Measurements from ENCODE around the gene ZFP3. TPM values are rescaled to one million over a fixed set of nuclear protein-coding genes. Genes with fewer than 3 reads are reported as not detected.
"Not testable (repeated sequence)": the region's sequence is repeated elsewhere in the genome, so short reads cannot be mapped to it uniquely, and the experiment has no call there.

Gene ZFP3
- total RNA-seq (10 to 100 TPM in 8 of 10 donors, 1 to 10 TPM in 2; 7.6 to 14.6 (median 12.2) TPM), polyA plus RNA-seq (1 to 10 TPM; 3.1 to 4.5 TPM)
- long read RNA-seq, donor 1, full-length matches to known transcripts: 4 of 5 reads
- long read RNA-seq, donor 1, partial matches to known transcripts: 0 of 5 reads
- long read RNA-seq, donor 1, other reads (novel, unspliced or antisense): 1 of 5 reads
- long read RNA-seq, donor 2, full-length matches to known transcripts: 6 of 15 reads
- long read RNA-seq, donor 2, partial matches to known transcripts: 0 of 15 reads
- long read RNA-seq, donor 2, other reads (novel, unspliced or antisense): 9 of 15 reads
- long read RNA-seq, donor 3, full-length matches to known transcripts: 28 of 70 reads
- long read RNA-seq, donor 3, partial matches to known transcripts: 0 of 70 reads
- long read RNA-seq, donor 3, other reads (novel, unspliced or antisense): 42 of 70 reads

DNA sequence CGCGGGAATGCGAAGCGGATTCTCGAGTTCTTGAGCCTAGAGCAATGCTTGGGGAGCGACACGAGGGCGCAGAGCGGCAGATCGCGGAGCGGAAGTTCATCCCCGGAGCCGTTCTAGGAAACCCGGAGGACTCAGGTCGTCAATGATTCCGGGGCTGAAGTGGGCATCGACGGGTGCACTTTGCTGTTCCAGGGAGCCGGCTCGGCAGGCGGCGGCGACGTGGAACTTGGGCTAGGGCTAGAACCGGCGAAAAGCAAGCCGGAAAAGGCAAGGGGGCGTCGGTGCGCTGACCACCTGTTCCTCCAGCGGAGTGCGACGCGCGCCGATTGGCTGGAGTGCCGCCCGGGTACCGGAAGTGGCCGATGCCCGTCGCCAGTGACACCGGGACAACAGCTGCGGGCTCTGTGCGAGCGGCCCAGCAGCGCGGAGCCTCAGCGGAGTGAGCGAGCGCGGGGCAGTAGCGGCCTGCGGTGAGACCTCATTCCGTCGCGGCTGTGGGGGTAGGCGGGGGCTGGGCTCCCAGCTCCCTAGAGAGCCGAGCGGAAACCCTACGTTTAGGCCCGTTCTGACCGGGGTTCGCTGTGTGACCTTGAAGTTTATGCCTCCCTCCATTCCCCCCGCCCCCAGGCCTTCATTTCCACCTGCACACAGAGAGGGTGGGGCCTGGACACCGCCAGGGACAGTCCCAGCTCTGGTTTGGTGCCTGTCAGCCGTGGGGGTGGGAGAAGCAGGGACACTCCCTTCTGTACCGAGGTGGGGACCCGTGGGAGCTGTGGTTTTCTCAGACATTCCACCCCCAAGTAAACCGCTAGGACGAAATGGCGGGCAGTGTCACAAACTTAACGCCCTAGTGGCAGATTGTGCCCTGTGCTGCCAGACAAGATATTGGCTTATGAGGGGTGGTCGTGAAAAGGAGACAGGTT is at the start of gene ZFP3:
TSS of gene ZFP3 (plus strand) at position 362 of the 923 bp plus-strand sequence. CDS start 13,038 bp downstream, outside the sequence.
- Histone ChIP-seq H3K36me3 (peaks cover 0 to 10% (median 0%) of the 10 kb centered on the region in 9 donors), H3K27ac (peak within 1 kb of the TSS; percentile 62 to 94 (median 90)), H3K27me3 (no peaks in the 10 kb centered on the region), H3K4me1 (peaks cover 2 to 39% (median 18%) of the 10 kb centered on the region in 9 donors), H3K4me3 (peak within 1 kb of the TSS; percentile 62 to 91 (median 88)), H3K9me3 (peaks cover 0 to 15% (median 0%) of the 10 kb centered on the region in 11 donors)
- intact Hi-C loops (cut with DNase I): no loop called here
- TF ChIP-seq CTCF (IDR thresholded peaks at IDR 0.05): peak in 2 of 9 donors; percentile 8 to 13
- peak; percentile 87 to 89 for DNase-seq
- peak; percentile 93 to 98 (median 97) for ATAC-seq
- 1% methylated on average over 75 of the region's 75 CpGs for WGBS, 2 donors

- not testable (repeated sequence) for H3K27me3 ChIP-seq, DNase-seq, H3K27ac ChIP-seq, H3K9me3 ChIP-seq, H3K4me3 ChIP-seq, H3K36me3 ChIP-seq, ATAC-seq
- WGBS, 2 donors: 88 to 96% methylated on average over 2 of the region's 2 CpGs
- peaks cover 0 to 20% (median 7%) of the 10 kb centered on the region in 9 donors for H3K4me1 ChIP-seq
- intact Hi-C loops (cut with DNase I): loop anchor here in 4 of 10 donors (2.0 kb wide), 1 partner anchor 33 kb away; no protein-coding TSS in a partner anchor
Observed at GRCh38 chr17:5030168-5030567, 48.1 kb upstream of the ZFP3 start.

DNA sequence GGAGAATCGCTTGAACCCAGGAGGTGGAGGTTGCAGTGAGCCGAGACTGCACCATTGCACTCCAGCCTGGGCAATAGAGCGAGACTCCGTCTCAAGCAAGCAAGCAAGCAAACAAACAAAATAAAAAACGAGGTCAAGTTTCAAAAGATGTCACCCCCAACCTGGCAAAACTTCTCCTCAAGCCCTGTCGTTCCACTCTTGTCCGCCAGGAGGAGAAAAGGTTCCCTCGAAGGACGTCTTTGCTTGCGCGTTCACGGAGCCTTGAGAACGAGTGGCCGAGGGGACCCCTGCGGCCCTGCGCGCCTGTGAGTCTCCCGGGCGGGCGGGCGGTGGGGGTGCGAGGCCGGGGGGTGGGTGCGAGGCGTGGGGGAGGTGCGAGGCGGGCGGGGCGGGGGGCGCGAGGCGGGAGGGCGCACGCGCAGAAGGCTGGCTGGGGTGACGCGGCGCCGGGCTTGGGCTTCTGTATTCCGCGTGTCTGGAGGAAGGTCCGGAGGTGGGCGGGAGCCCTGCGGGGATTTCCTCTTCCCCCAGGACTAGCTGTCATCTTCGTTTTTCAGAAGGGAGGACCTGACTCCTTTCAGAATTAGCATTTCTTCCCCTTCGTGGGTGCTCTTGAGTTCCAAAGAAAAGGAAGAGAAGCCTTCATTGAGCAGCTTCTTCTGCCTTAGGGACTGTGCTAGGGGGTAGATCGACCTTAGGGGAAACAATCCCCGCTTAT is 46.7 kb upstream of the ZFP3 start:
- peaks cover 0 to 19% (median 6%) of the 10 kb centered on the region in 7 donors for H3K27me3 ChIP-seq
- peak overlapping the region in 9 of 10 donors; percentile 28 to 56 (median 49) for H3K4me3 ChIP-seq
- 4 to 6% methylated on average over 34 to 48 of the region's 48 CpGs for WGBS, 2 donors
- H3K4me1 ChIP-seq: peaks cover 0 to 24% (median 11%) of the 10 kb centered on the region in 9 donors
- no peaks in the 10 kb centered on the region for H3K36me3 ChIP-seq
- peak; percentile 77 to 79 for DNase-seq
- H3K9me3 ChIP-seq: no peaks in the 10 kb centered on the region
- peak; percentile 69 to 83 (median 79) for TF ChIP-seq CTCF (IDR thresholded peaks at IDR 0.05)
- peak overlapping the region in 7 of 10 donors; percentile 1 to 80 (median 40) for H3K27ac ChIP-seq
- intact Hi-C loops (cut with DNase I): loop anchor here in 5 of 10 donors (1.0 to 2.0 kb wide), 2 partner anchors 31 kb away; no protein-coding TSS in a partner anchor
- ATAC-seq: peak; percentile 48 to 87 (median 80)

DNA sequence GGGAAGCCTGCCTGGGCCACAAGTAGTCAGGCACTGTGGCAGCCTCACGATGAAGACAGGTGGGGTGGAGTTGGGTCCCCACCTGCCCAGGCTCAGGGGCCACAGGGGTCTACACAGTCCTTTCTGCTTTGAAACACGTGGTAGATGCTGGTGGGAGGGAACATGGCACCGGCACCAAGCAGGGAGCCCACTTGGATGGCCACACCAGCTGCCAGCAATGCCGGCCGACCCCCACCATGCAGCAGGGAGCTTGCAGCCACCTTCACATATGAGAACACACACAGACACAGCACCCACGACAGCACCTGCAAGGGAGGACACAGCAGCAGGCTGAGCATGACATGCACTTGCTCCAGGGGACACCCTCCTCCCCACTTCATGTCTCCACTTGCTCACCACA is 45.4 kb upstream of the ZFP3 start:
- Histone ChIP-seq H3K4me3 (no peak overlapping the region), H3K9me3 (no peaks in the 10 kb centered on the region), H3K4me1 (peaks cover 0 to 24% (median 11%) of the 10 kb centered on the region in 9 donors), H3K36me3 (no peaks in the 10 kb centered on the region), H3K27ac (no peak overlapping the region), H3K27me3 (peaks cover 0 to 24% (median 7%) of the 10 kb centered on the region in 7 donors)
- ATAC-seq (peak in 1 of 8 donors; percentile 2), DNase-seq (no peak)
- intact Hi-C loops (cut with DNase I): no loop called here
- WGBS, 2 donors: 86 to 93% methylated on average over 6 of the region's 6 CpGs
- TF ChIP-seq CTCF (IDR thresholded peaks at IDR 0.05): no peak
